HEK293 (cell line): ENCODE data around the gene CAMTA2.

Experiments
- AEBP2 ChIP-seq: fragments of 450-650 bp; formaldehyde crosslinking; IDR thresholded peaks from 2 replicates; pipeline ENCODE4 v1.5.1; 2016; ENCODE audit warnings: missing biosample characterization, missing genetic modification characterization, borderline replicate concordance
- ATF2 ChIP-seq: fragments of 450-650 bp; formaldehyde crosslinking; IDR thresholded peaks from 2 replicates; pipeline ENCODE4 v1.5.1; 2016; ENCODE audit warnings: missing biosample characterization, missing genetic modification characterization, low read depth
- GFI1B ChIP-seq: fragments of 450-650 bp; formaldehyde crosslinking; IDR thresholded peaks from 2 replicates; pipeline ENCODE4 v1.5.1; 2016; ENCODE audit warnings: missing biosample characterization, missing genetic modification characterization
- KLF9 ChIP-seq: fragments of 450-650 bp; formaldehyde crosslinking; IDR thresholded peaks from 2 replicates; pipeline ENCODE4 v1.5.1; 2016; ENCODE audit warnings: missing biosample characterization, missing genetic modification characterization, low read depth
- OSR2 ChIP-seq: fragments of 450-650 bp; formaldehyde crosslinking; IDR thresholded peaks from 2 replicates; pipeline ENCODE4 v1.5.1; 2016; ENCODE audit warnings: missing biosample characterization, missing genetic modification characterization
- PRDM2 ChIP-seq: fragments of 450-650 bp; formaldehyde crosslinking; IDR thresholded peaks from 2 replicates; pipeline ENCODE4 v1.5.1; 2016; ENCODE audit warnings: missing biosample characterization, missing genetic modification characterization, borderline replicate concordance
- PRDM4 ChIP-seq: fragments of 450-650 bp; formaldehyde crosslinking; IDR thresholded peaks from 2 replicates; pipeline ENCODE4 v1.5.1; 2017; ENCODE audit warnings: missing biosample characterization, missing genetic modification characterization
- ZIC2 ChIP-seq: fragments of 450-650 bp; formaldehyde crosslinking; IDR thresholded peaks from 2 replicates; pipeline ENCODE4 v1.5.1; 2016; ENCODE audit warnings: missing biosample characterization, missing genetic modification characterization
- ZNF138 ChIP-seq: fragments of 450-650 bp; formaldehyde crosslinking; IDR thresholded peaks from 2 replicates; pipeline ENCODE4 v1.5.1; 2016; ENCODE audit warnings: missing biosample characterization, missing genetic modification characterization, borderline replicate concordance
- ZNF157 ChIP-seq: fragments of 450-650 bp; formaldehyde crosslinking; IDR thresholded peaks from 2 replicates; pipeline ENCODE4 v1.5.1; 2016; ENCODE audit warnings: missing biosample characterization, missing genetic modification characterization
- ZNF16 ChIP-seq: fragments of 450-650 bp; formaldehyde crosslinking; IDR thresholded peaks from 2 replicates; pipeline ENCODE4 v1.5.1; 2016; ENCODE audit warnings: low read depth, missing biosample characterization, missing genetic modification characterization
- ZNF211 ChIP-seq: fragments of 450-650 bp; formaldehyde crosslinking; IDR thresholded peaks from 2 replicates; pipeline ENCODE4 v1.5.1; 2016; ENCODE audit warnings: low read depth, missing biosample characterization, missing genetic modification characterization
- ZNF404 ChIP-seq: fragments of 450-650 bp; formaldehyde crosslinking; IDR thresholded peaks from 2 replicates; pipeline ENCODE4 v1.5.1; 2017; ENCODE audit warnings: missing biosample characterization, missing genetic modification characterization
- ZNF449 ChIP-seq: fragments of 450-650 bp; formaldehyde crosslinking; IDR thresholded peaks from 2 replicates; pipeline ENCODE4 v1.5.1; 2017; ENCODE audit warnings: missing biosample characterization, mild to moderate bottlenecking, missing genetic modification characterization, moderate library complexity
- ZNF513 ChIP-seq: fragments of 450-650 bp; IDR thresholded peaks from 2 replicates; pipeline ENCODE4 v1.5.1; 2018; ENCODE audit warnings: missing biosample characterization, missing genetic modification characterization
- ZNF521 ChIP-seq: fragments of 450-650 bp; formaldehyde crosslinking; IDR thresholded peaks from 2 replicates; pipeline ENCODE4 v1.5.1; 2017; ENCODE audit warnings: missing biosample characterization, mild to moderate bottlenecking, missing genetic modification characterization
- ZNF558 ChIP-seq: fragments of 450-650 bp; formaldehyde crosslinking; IDR thresholded peaks from 2 replicates; pipeline ENCODE4 v1.5.1; 2016; ENCODE audit warnings: missing biosample characterization, missing genetic modification characterization
- ZNF629 ChIP-seq: fragments of 450-650 bp; formaldehyde crosslinking; IDR thresholded peaks from 2 replicates; pipeline ENCODE4 v1.5.1; 2017; ENCODE audit warnings: missing biosample characterization, missing genetic modification characterization
- ZNF704 ChIP-seq: fragments of 450-650 bp; formaldehyde crosslinking; IDR thresholded peaks from 2 replicates; pipeline ENCODE4 v1.5.1; 2016; ENCODE audit warnings: missing biosample characterization, missing genetic modification characterization
- ZNF830 ChIP-seq: fragments of 450-650 bp; IDR thresholded peaks from 2 replicates; pipeline ENCODE4 v1.5.0; 2018; ENCODE audit warnings: missing biosample characterization, missing genetic modification characterization, low read depth, mild to moderate bottlenecking, moderate library complexity
- ZSCAN5A ChIP-seq: fragments of 450-650 bp; formaldehyde crosslinking; IDR thresholded peaks from 2 replicates; pipeline ENCODE4 v1.5.1; 2016; ENCODE audit warnings: missing biosample characterization, missing genetic modification characterization

The CAMTA2 gene

GRCh38 chr17:4948166-4948930 is 39.1 kb downstream of the CAMTA2 start, which contains the start of gene PFN1 (continued):
- no peak for TF ChIP-seq ATF2 (tag by site-specific recombination)
- TF ChIP-seq ZNF558 = 0 out of 2 replicates have a peak, but pooled peaks have one; percentile 42
- TF ChIP-seq ZNF16 (tag by site-specific recombination) = no peak
- TF ChIP-seq ZNF521 (tag by site-specific recombination) = no peak
- no peak; the same call in 1 of the 2 replicates for TF ChIP-seq ZNF449
- no peak for TF ChIP-seq ZNF157 (tag by site-specific recombination)
- no peak for TF ChIP-seq ZNF404
- no peak for TF ChIP-seq ZIC2 (tag by site-specific recombination)
- TF ChIP-seq PRDM2 (tag by site-specific recombination) = peak; percentile 50; the same call in 1 of the 2 replicates
- TF ChIP-seq ZNF138 = no peak
- TF ChIP-seq OSR2 (tag by site-specific recombination) = no peak
- TF ChIP-seq ZNF629 = peak; percentile 69
- no peak for TF ChIP-seq ZNF211 (tag by site-specific recombination)
- TF ChIP-seq KLF9 (tag by site-specific recombination) = no peak
- TF ChIP-seq ZNF830 (tag by site-specific recombination) = no peak
- no peak for TF ChIP-seq AEBP2
- no peak; the same call in 1 of the 2 replicates for TF ChIP-seq GFI1B (tag by site-specific recombination)
- peak; percentile 71; the same call in 1 of the 2 replicates for TF ChIP-seq ZSCAN5A
- peak; percentile 46; the same call in 1 of the 2 replicates for TF ChIP-seq PRDM4 (tag by site-specific recombination)
- no peak for TF ChIP-seq ZNF513
- TF ChIP-seq ZNF704 (tag by site-specific recombination) = no peak
